GM12878 (cell line): Measurements from ENCODE around the gene NMNAT1. TPM values are rescaled to one million over a fixed set of nuclear protein-coding genes. Genes with fewer than 3 reads are reported as not detected.

ENCODE experiments used
- CBX5 ChIP-seq: sonication (generic); IDR thresholded peaks from 2 replicates; pipeline ENCODE4 v1.6.1; 2016; ENCODE audit warnings: low read depth, moderate library complexity, mild to moderate bottlenecking, inconsistent platforms
- CHD4 ChIP-seq: fragments of 200-600 bp; sonication (generic); IDR thresholded peaks from 2 replicates; pipeline ENCODE4 v1.6.1; 2016; ENCODE audit warnings: mild to moderate bottlenecking
- CREB1 ChIP-seq: IDR thresholded peaks from 2 replicates; pipeline ENCODE4 v1.6.1; 2012; ENCODE audit warnings: low read depth, mild to moderate bottlenecking, inconsistent platforms
- FOXK2 ChIP-seq: fragments of 450-650 bp; IDR thresholded peaks from 2 replicates; pipeline ENCODE4 v1.6.1; 2017; ENCODE audit warnings: mild to moderate bottlenecking, moderate library complexity
- IKZF1 ChIP-seq: fragments of 450-650 bp; conservative IDR thresholded peaks from 2 replicates; pipeline ENCODE4 v1.6.1; 2017; ENCODE audit warnings: antibody characterized with exemption, mild to moderate bottlenecking
- JUNB ChIP-seq: IDR thresholded peaks from 2 replicates; pipeline ENCODE4 v1.6.1; 2016; ENCODE audit warnings: antibody characterized with exemption, mild to moderate bottlenecking
- NFYB ChIP-seq: IDR thresholded peaks from 2 replicates; pipeline ENCODE4 v1.6.1; 2011; ENCODE audit warnings: low read depth, mild to moderate bottlenecking, low read length, improper control_type of control experiment, moderate library complexity; ENCODE audit not compliant: insufficient read depth
- PAX8 ChIP-seq: fragments of 450-650 bp; IDR thresholded peaks from 2 replicates; pipeline ENCODE4 v1.6.1; 2017; ENCODE audit warnings: mild to moderate bottlenecking, moderate library complexity
- POLR2AphosphoS2 ChIP-seq: IDR thresholded peaks from 2 replicates; pipeline ENCODE4 v1.6.1; 2011; ENCODE audit warnings: low read depth, mild to moderate bottlenecking, low read length, improper control_type of control experiment, moderate library complexity
- POU2F2 ChIP-seq: IDR thresholded peaks from 3 replicates; pipeline ENCODE4 v1.6.1; 2011; ENCODE audit warnings: low read depth, mild to moderate bottlenecking, low read length, borderline replicate concordance
- SIX5 ChIP-seq: IDR thresholded peaks from 2 replicates; pipeline ENCODE4 v1.6.1; 2011; ENCODE audit warnings: mild to moderate bottlenecking, low read depth, low read length, moderate library complexity; ENCODE audit not compliant: severe bottlenecking
- SMAD5 ChIP-seq: IDR thresholded peaks from 2 replicates; pipeline ENCODE4 v1.6.1; 2016; ENCODE audit warnings: antibody characterized with exemption, low read depth
- SREBF2 ChIP-seq: IDR thresholded peaks from 2 replicates; pipeline ENCODE4 v1.6.1; 2012; ENCODE audit warnings: mild to moderate bottlenecking, low read length
- TARDBP ChIP-seq: IDR thresholded peaks from 2 replicates; pipeline ENCODE4 v1.6.1; 2016; ENCODE audit warnings: borderline replicate concordance
- TBL1XR1 ChIP-seq: IDR thresholded peaks from 2 replicates; pipeline ENCODE4 v1.6.1; 2012; ENCODE audit warnings: low read depth, low read length, improper control_type of control experiment
- ZBTB4 ChIP-seq: fragments of 450-650 bp; formaldehyde crosslinking; IDR thresholded peaks from 2 replicates; pipeline ENCODE4 v1.4.0; 2022; ENCODE audit warnings: mild to moderate bottlenecking, moderate library complexity
- ZNF217 ChIP-seq: fragments of 450-650 bp; IDR thresholded peaks from 2 replicates; pipeline ENCODE4 v1.6.1; 2017; ENCODE audit warnings: antibody characterized with exemption, mild to moderate bottlenecking
- ZZZ3 ChIP-seq: IDR thresholded peaks from 2 replicates; pipeline ENCODE4 v1.6.1; 2011; ENCODE audit warnings: low read depth; ENCODE audit not compliant: control insufficient read depth, insufficient read length
- polyA plus RNA-seq, 11 experiments: library from polyadenylated mRNA; depleted of rRNA in 4 of 11; unstranded in 6 of 11; stranded (reverse) in 5 of 11; fragments of >200 nt; fragmentation: Nextera tagmentation in 4 of 11; fragmentation: Illumina TruSeq in 1 of 11; extraction: Ambion mirVana in 4 of 11; extraction: Trizol in 1 of 11; gene quantifications; 1 replicate in 1 of 11; 2 replicates in 10 of 11; pipeline versions ENCODE4 v1.2.1 to v1.2.3, GENCODE V29; 2011 to 2016; ENCODE audit warnings: inconsistent platforms in 2 of 11, missing spikeins in 2 of 11, low read depth in 1 of 11
- total RNA-seq, 4 experiments: library from RNA; depleted of rRNA in 3 of 4; stranded (reverse); fragments of >200 nt in 3 of 4; fragmentation: Illumina TruSeq in 1 of 4; extraction: Trizol in 1 of 4; gene quantifications; 2 replicates each; pipeline versions ENCODE4 v1.2.1 to v1.2.3, GENCODE V29; 2013 to 2021
- TF ChIP-seq, protein P1 (sequence below): fragments of 450-650 bp; IDR thresholded peaks from 2 replicates; pipeline ENCODE4 v1.6.1; 2014; ENCODE audit warnings: mild to moderate bottlenecking
- TF ChIP-seq, protein P2 (sequence below): fragments of 450-650 bp; IDR thresholded peaks from 2 replicates; pipeline ENCODE4 v1.6.1; 2017; ENCODE audit warnings: borderline replicate concordance
- TF ChIP-seq, protein P3 (sequence below), 3 experiments: IDR thresholded peaks in 2 of 3; conservative IDR thresholded peaks in 1 of 3; 2 replicates each; pipeline ENCODE4 v1.5.1; 2011; ENCODE audit warnings: low read depth in 3 of 3, low read length in 3 of 3, mild to moderate bottlenecking in 3 of 3, control low read depth in 2 of 3, moderate library complexity in 2 of 3, inconsistent platforms in 1 of 3, mixed read lengths in 1 of 3; ENCODE audit not compliant: control insufficient read depth in 2 of 3, insufficient read depth in 1 of 3; ENCODE audit errors: extremely low read depth in 1 of 3

Gene NMNAT1
- total and polyA plus RNA-seq, 10 of the 15 experiments (the other 5 are each of a cell fraction or from before 2014, with no cell fraction given): 7.2 to 16.7 (median 11.7) TPM

DNA sequence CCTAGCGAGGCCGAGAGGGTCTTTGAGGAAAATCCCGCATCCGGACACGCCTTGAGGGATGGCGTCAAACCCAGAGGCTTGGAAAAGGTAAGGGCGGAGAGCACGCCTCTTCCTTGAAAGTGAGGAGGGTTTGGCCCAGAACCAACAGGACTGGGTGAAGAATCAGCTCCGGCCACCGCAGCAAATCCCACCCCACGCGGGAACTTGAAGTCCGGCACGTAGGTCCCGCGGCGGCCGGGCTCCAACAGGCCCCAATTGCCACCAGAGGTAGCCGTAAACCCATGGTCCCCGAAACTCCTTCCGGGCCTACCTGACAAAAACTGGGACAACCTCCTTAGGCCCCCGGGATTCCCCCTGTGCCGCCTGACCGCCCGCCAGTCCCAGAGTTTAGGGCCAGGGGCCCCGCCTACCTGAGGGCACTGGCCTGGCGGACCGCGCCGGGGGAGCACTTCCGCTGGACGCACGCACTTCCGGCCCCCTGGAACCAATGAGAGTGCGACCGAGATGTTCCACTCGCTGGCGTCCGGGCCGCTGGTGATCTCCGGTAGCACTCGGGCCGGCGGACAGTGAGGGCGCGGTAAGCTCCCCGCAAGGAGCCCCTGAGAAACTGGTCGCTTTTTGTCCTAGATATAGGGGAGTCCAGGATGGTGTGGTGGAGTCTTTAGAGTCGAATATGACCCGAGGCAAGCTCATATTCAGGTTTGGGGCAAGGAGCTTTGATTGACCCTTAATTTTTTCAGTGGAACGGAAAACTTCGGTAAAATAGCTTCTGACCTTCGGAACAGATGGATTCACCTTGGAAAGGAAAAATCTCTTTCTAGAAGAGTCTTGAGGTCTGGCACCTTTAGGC lies at the start of gene NMNAT1, which contains the start of gene LZIC (continued):
- TF ChIP-seq PAX8 (no peak), IKZF1 (peak; percentile 95), SREBF2 (peak; percentile 60; the same call in 1 of the 2 replicates), CBX5 (peak; percentile 41; the same call in 1 of the 2 replicates), ZBTB4 (CRISPR knock-in tag) (no peak), ZZZ3 (no peak), ZNF217 (no peak), POU2F2 (peak; percentile 90; the same call in 2 of the 3 replicates), POLR2AphosphoS2 (peak; percentile 95), SMAD5 (peak; percentile 91), TARDBP (peak; percentile 87; the same call in 1 of the 2 replicates), NFYB (peak; percentile 81), CHD4 (no peak), SIX5 (peak; percentile 81), TBL1XR1 (no peak), FOXK2 (peak; percentile 62; the same call in 1 of the 2 replicates), CREB1 (peak; percentile 83), JUNB (no peak; the same call in 1 of the 2 replicates)
- TF ChIP-seq, protein P1, sequence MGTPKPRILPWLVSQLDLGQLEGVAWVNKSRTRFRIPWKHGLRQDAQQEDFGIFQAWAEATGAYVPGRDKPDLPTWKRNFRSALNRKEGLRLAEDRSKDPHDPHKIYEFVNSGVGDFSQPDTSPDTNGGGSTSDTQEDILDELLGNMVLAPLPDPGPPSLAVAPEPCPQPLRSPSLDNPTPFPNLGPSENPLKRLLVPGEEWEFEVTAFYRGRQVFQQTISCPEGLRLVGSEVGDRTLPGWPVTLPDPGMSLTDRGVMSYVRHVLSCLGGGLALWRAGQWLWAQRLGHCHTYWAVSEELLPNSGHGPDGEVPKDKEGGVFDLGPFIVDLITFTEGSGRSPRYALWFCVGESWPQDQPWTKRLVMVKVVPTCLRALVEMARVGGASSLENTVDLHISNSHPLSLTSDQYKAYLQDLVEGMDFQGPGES: peak; percentile 76
- TF ChIP-seq, protein P2, sequence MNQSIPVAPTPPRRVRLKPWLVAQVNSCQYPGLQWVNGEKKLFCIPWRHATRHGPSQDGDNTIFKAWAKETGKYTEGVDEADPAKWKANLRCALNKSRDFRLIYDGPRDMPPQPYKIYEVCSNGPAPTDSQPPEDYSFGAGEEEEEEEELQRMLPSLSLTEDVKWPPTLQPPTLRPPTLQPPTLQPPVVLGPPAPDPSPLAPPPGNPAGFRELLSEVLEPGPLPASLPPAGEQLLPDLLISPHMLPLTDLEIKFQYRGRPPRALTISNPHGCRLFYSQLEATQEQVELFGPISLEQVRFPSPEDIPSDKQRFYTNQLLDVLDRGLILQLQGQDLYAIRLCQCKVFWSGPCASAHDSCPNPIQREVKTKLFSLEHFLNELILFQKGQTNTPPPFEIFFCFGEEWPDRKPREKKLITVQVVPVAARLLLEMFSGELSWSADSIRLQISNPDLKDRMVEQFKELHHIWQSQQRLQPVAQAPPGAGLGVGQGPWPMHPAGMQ: peak; percentile 26; the same call in 1 of the 2 replicates
- TF ChIP-seq, protein P3, sequence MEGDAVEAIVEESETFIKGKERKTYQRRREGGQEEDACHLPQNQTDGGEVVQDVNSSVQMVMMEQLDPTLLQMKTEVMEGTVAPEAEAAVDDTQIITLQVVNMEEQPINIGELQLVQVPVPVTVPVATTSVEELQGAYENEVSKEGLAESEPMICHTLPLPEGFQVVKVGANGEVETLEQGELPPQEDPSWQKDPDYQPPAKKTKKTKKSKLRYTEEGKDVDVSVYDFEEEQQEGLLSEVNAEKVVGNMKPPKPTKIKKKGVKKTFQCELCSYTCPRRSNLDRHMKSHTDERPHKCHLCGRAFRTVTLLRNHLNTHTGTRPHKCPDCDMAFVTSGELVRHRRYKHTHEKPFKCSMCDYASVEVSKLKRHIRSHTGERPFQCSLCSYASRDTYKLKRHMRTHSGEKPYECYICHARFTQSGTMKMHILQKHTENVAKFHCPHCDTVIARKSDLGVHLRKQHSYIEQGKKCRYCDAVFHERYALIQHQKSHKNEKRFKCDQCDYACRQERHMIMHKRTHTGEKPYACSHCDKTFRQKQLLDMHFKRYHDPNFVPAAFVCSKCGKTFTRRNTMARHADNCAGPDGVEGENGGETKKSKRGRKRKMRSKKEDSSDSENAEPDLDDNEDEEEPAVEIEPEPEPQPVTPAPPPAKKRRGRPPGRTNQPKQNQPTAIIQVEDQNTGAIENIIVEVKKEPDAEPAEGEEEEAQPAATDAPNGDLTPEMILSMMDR (IDR thresholded peaks at IDR 0.05 in 2 of 3, conservative IDR thresholded peaks at IDR 0.05 in 1 of 3; ENCODE audit: control insufficient read depth in 2 of 3, extremely low read depth in 1 of 3, insufficient read depth in 1 of 3, low read depth in 3 of 3, low read length in 3 of 3): peak in 1 of 3 experiments; percentile 29; a peak in 1 of 6 replicates
